ENCODE measurements around the gene MEIS2.

MEIS2 gene

GRCh38 chr15:37046876-37047614 lies 53.3 kb downstream of the MEIS2 start:
- Histone ChIP-seq H3K4me3 (ENCODE audit: low read length) (no peak overlapping the region), H3K27me3 (ENCODE audit: low read depth, low read length) (no peaks in the 10 kb centered on the region), H4K20me1 (ENCODE audit: insufficient read depth, low read length) (no peaks in the 10 kb centered on the region), H3K4me2 (ENCODE audit: low read length) (no peak overlapping the region), H3K4me1 (ENCODE audit: low read length) (peaks cover 9% of the 10 kb centered on the region), H3K9me3 (ENCODE audit: insufficient read depth, low read length) (no peaks in the 10 kb centered on the region), H2AFZ (ENCODE audit: low read depth, low read length) (no peak overlapping the region), H3K27ac (ENCODE audit: low read length) (no peak overlapping the region), H3K79me2 (ENCODE audit: low read length) (no peaks in the 10 kb centered on the region), H3K36me3 (replicated peaks; ENCODE audit: low read depth, low read length) (no peaks in the 10 kb centered on the region), H3K9ac (ENCODE audit: low read length) (no peak overlapping the region)
- TF ChIP-seq EZH2phosphoT487 (IDR thresholded peaks at IDR 0.05; ENCODE audit: low read depth) (no peak), CTCF (IDR thresholded peaks at IDR 0.05; ENCODE audit: low read depth, low read length) (no peak)

- no peaks in the 10 kb centered on the region for H3K79me2 ChIP-seq (ENCODE audit: low read length)
Observed at GRCh38 chr15:37045859-37046740, 54.2 kb downstream of the MEIS2 start.

GRCh38 chr15:37044915-37045648 lies 55.3 kb downstream of the MEIS2 start:
- Histone ChIP-seq H3K4me3 (ENCODE audit: low read length) (no peak overlapping the region), H3K79me2 (ENCODE audit: low read length) (no peaks in the 10 kb centered on the region)

More at GRCh38 chr15:37045859-37046740, 54.2 kb downstream of the MEIS2 start:
- no peak overlapping the region for H3K27ac ChIP-seq (ENCODE audit: low read length)
- H3K27me3 ChIP-seq (ENCODE audit: low read depth, low read length) = no peaks in the 10 kb centered on the region
- no peaks in the 10 kb centered on the region for H3K36me3 ChIP-seq (replicated peaks; ENCODE audit: low read depth, low read length)
- TF ChIP-seq CTCF (IDR thresholded peaks at IDR 0.05; ENCODE audit: low read depth, low read length) (no peak), EZH2phosphoT487 (IDR thresholded peaks at IDR 0.05; ENCODE audit: low read depth) (no peak)
- peak overlapping the region; percentile 24 for H3K4me2 ChIP-seq (ENCODE audit: low read length)
- H3K9me3 ChIP-seq (ENCODE audit: insufficient read depth, low read length) = no peaks in the 10 kb centered on the region
- H4K20me1 ChIP-seq (ENCODE audit: insufficient read depth, low read length) = no peaks in the 10 kb centered on the region
- H2AFZ ChIP-seq (ENCODE audit: low read depth, low read length) = no peak overlapping the region
- no peak overlapping the region for H3K4me3 ChIP-seq (ENCODE audit: low read length)
- peaks cover 13% of the 10 kb centered on the region for H3K4me1 ChIP-seq (ENCODE audit: low read length)
- no peak overlapping the region for H3K9ac ChIP-seq (ENCODE audit: low read length)

More at GRCh38 chr15:37044915-37045648, 55.3 kb downstream of the MEIS2 start:
- Histone ChIP-seq H2AFZ (ENCODE audit: low read depth, low read length) (no peak overlapping the region), H3K9ac (ENCODE audit: low read length) (no peak overlapping the region), H3K4me2 (ENCODE audit: low read length) (peak overlapping the region; percentile 24), H3K27me3 (ENCODE audit: low read depth, low read length) (no peaks in the 10 kb centered on the region), H4K20me1 (ENCODE audit: insufficient read depth, low read length) (no peaks in the 10 kb centered on the region), H3K9me3 (ENCODE audit: insufficient read depth, low read length) (no peaks in the 10 kb centered on the region), H3K36me3 (replicated peaks; ENCODE audit: low read depth, low read length) (no peaks in the 10 kb centered on the region), H3K4me1 (ENCODE audit: low read length) (peaks cover 18% of the 10 kb centered on the region), H3K27ac (ENCODE audit: low read length) (no peak overlapping the region)
- TF ChIP-seq CTCF (IDR thresholded peaks at IDR 0.05; ENCODE audit: low read depth, low read length) (no peak), EZH2phosphoT487 (IDR thresholded peaks at IDR 0.05; ENCODE audit: low read depth) (no peak)

Data from OCI-LY3 (cell line).